GM23338 (cell line): ENCODE data around the gene CIITA.

Source experiments
- CTCF ChIP-seq, 2 experiments: fragments of 200-600 bp in 1 of 2; sonication (generic) in 1 of 2; conservative IDR thresholded peaks; 2 replicates each; pipeline versions ENCODE4 v1.5.1 to v1.6.1; 2016 to 2017; ENCODE audit warnings: antibody characterized with exemption in 2 of 2, low read depth in 2 of 2, mild to moderate bottlenecking in 2 of 2, moderate library complexity in 1 of 2
- EZH2phosphoT487 ChIP-seq: fragments of 200-600 bp; sonication (generic); IDR thresholded peaks from one replicate; pipeline ENCODE4 v1.8.1; 2018; ENCODE audit warnings: antibody characterized with exemption; ENCODE audit not compliant: unreplicated experiment
- REST ChIP-seq: IDR thresholded peaks from one replicate; pipeline ENCODE4 v1.6.1; 2018; ENCODE audit warnings: antibody characterized with exemption; ENCODE audit not compliant: unreplicated experiment

- TF ChIP-seq CTCF (conservative IDR thresholded peaks at IDR 0.05; ENCODE audit: low read depth in 2 of 2) (no peak), EZH2phosphoT487 (no peak), REST (no peak)
Measured at GRCh38 chr16:10934325-10935107, 57.5 kb downstream of the CIITA start.
